ENCODE measurements around the gene PLXDC2. TPM values are rescaled to one million over a fixed set of nuclear protein-coding genes. Genes with fewer than 3 reads are reported as not detected.

Gene PLXDC2
- total RNA-seq, 2 donors from 2014 or later = 19.5 to 26.4 TPM

GRCh38 chr10:20117471-20117870 lies 301.2 kb downstream of the PLXDC2 start:
- H3K27me3 Mint-ChIP-seq (ENCODE audit: insufficient read depth) = no peaks in the 10 kb centered on the region
- H3K4me1 ChIP-seq (ENCODE audit: control insufficient read depth, insufficient read depth, low read length) = no peaks in the 10 kb centered on the region
- H3K9me3 Mint-ChIP-seq = peaks cover 4% of the 10 kb centered on the region
- H3K9ac ChIP-seq (ENCODE audit: extremely low read depth, low read length, poor library complexity, severe bottlenecking) = no peak overlapping the region
- no peak for DNase-seq
- H3K27ac Mint-ChIP-seq = no peak overlapping the region
- no peak overlapping the region for H3K4me3 ChIP-seq (ENCODE audit: low read length)
- H3K4me1 Mint-ChIP-seq = peaks cover 42% of the 10 kb centered on the region
- H3K4me3 Mint-ChIP-seq = no peak overlapping the region
- WGBS, 2 experiments (ENCODE audit: insufficient coverage in 1 of 2, insufficient read length in 1 of 2) = 98% methylated on average over 2 of the region's 2 CpGs; no CpG with 5 or more reads in 1 of the 2 experiments
- H3K27me3 ChIP-seq (ENCODE audit: control insufficient read depth, insufficient read depth, low read length, poor library complexity, severe bottlenecking) = no peaks in the 10 kb centered on the region
- no peaks in the 10 kb centered on the region for H3K36me3 ChIP-seq (ENCODE audit: control insufficient read depth, insufficient read depth, low read length)
- no peak for TF ChIP-seq CTCF (conservative IDR thresholded peaks at IDR 0.05)
- H3K36me3 Mint-ChIP-seq (ENCODE audit: low read depth) = peaks cover 6% of the 10 kb centered on the region
- H3K9me3 ChIP-seq (ENCODE audit: control insufficient read depth, low read length) = no peaks in the 10 kb centered on the region
- no peak overlapping the region for H3K27ac ChIP-seq (ENCODE audit: low read depth, low read length)

- no peaks in the 10 kb centered on the region for H3K4me1 ChIP-seq (ENCODE audit: control insufficient read depth, insufficient read depth, low read length)
- no peak overlapping the region for H3K9ac ChIP-seq (ENCODE audit: extremely low read depth, low read length, poor library complexity, severe bottlenecking)
- WGBS, 2 experiments (ENCODE audit: insufficient coverage in 1 of 2, insufficient read length in 1 of 2) = 44 to 60% methylated on average over 2 of the region's 2 CpGs
- H3K4me3 ChIP-seq (ENCODE audit: low read length) = no peak overlapping the region
- H3K27me3 ChIP-seq (ENCODE audit: control insufficient read depth, insufficient read depth, low read length, poor library complexity, severe bottlenecking) = no peaks in the 10 kb centered on the region
- Mint-ChIP-seq H3K27me3 (ENCODE audit: insufficient read depth) (no peaks in the 10 kb centered on the region), H3K36me3 (ENCODE audit: low read depth) (peaks cover 8% of the 10 kb centered on the region), H3K27ac (peak overlapping the region; percentile 5), H3K4me1 (peaks cover 42% of the 10 kb centered on the region), H3K9me3 (peaks cover 10% of the 10 kb centered on the region), H3K4me3 (no peak overlapping the region)
- DNase-seq = no peak
- H3K9me3 ChIP-seq (ENCODE audit: control insufficient read depth, low read length) = no peaks in the 10 kb centered on the region
- H3K27ac ChIP-seq (ENCODE audit: low read depth, low read length) = no peak overlapping the region
- no peak for TF ChIP-seq CTCF (conservative IDR thresholded peaks at IDR 0.05)
- H3K36me3 ChIP-seq (ENCODE audit: control insufficient read depth, insufficient read depth, low read length) = no peaks in the 10 kb centered on the region
These were observed 301.9 kb downstream of the PLXDC2 start for GRCh38 chr10:20118119-20118518.

- Mint-ChIP-seq H3K27me3 (ENCODE audit: insufficient read depth) (no peaks in the 10 kb centered on the region), H3K9me3 (peaks cover 23% of the 10 kb centered on the region), H3K27ac (no peak overlapping the region), H3K4me1 (no peaks in the 10 kb centered on the region), H3K4me3 (no peak overlapping the region), H3K36me3 (ENCODE audit: low read depth) (peaks cover 21% of the 10 kb centered on the region)
- no peaks in the 10 kb centered on the region for H3K27me3 ChIP-seq (ENCODE audit: control insufficient read depth, insufficient read depth, low read length, poor library complexity, severe bottlenecking)
- TF ChIP-seq CTCF (conservative IDR thresholded peaks at IDR 0.05) = no peak
- peaks cover 11% of the 10 kb centered on the region for H3K9me3 ChIP-seq (ENCODE audit: control insufficient read depth, low read length)
- H3K4me1 ChIP-seq (ENCODE audit: control insufficient read depth, insufficient read depth, low read length) = no peaks in the 10 kb centered on the region
- H3K9ac ChIP-seq (ENCODE audit: extremely low read depth, low read length, poor library complexity, severe bottlenecking) = no peak overlapping the region
- H3K27ac ChIP-seq (ENCODE audit: low read depth, low read length) = no peak overlapping the region
- DNase-seq = no peak
- 85 to 100% methylated on average over 2 of the region's 2 CpGs for WGBS, 2 experiments (ENCODE audit: insufficient coverage in 1 of 2, insufficient read length in 1 of 2)
- H3K36me3 ChIP-seq (ENCODE audit: control insufficient read depth, insufficient read depth, low read length) = no peaks in the 10 kb centered on the region
- no peak overlapping the region for H3K4me3 ChIP-seq (ENCODE audit: low read length)
These were observed 312.6 kb downstream of the PLXDC2 start for GRCh38 chr10:20128811-20129210.
